ENCODE results near the gene FOSL2. TPM values are rescaled to one million over a fixed set of nuclear protein-coding genes. Genes with fewer than 3 reads are reported as not detected.

Gene FOSL2
- total and polyA plus RNA-seq, 3 donors from 2014 or later = 14.1 to 39.7 (median 24.3) TPM

- Histone ChIP-seq H3K27me3 (no peaks in the 10 kb centered on the region), H3K4me3 (no peak overlapping the region), H3K36me3 (ENCODE audit: low read depth, missing control alignments) (no peaks in the 10 kb centered on the region), H3K27ac (no peak overlapping the region), H3K4me1 (peaks cover 37% of the 10 kb centered on the region), H3K9me3 (no peaks in the 10 kb centered on the region)
- TF ChIP-seq CTCF (IDR thresholded peaks at IDR 0.05) (no peak), POLR2A (IDR thresholded peaks at IDR 0.05) (no peak)
- DNase-seq = no peak
- 32 to 34% methylated on average over 8 of the region's 8 CpGs for WGBS, 2 donors
- intact Hi-C loops (cut with DNase I; ENCODE audit: low total_unique reads) = no loop called here
These were observed 47.0 kb upstream of the FOSL2 start for GRCh38 chr2:28345619-28346018.

- Histone ChIP-seq H3K36me3 (ENCODE audit: low read depth, missing control alignments) (no peaks in the 10 kb centered on the region), H3K4me1 (peaks cover 37% of the 10 kb centered on the region), H3K27me3 (no peaks in the 10 kb centered on the region), H3K4me3 (no peak overlapping the region), H3K9me3 (no peaks in the 10 kb centered on the region), H3K27ac (no peak overlapping the region)
- intact Hi-C loops (cut with DNase I; ENCODE audit: low total_unique reads) = no loop called here
- WGBS, 2 donors = 76 to 79% methylated on average over 6 of the region's 6 CpGs
- no peak for DNase-seq
- TF ChIP-seq POLR2A (IDR thresholded peaks at IDR 0.05) (no peak), CTCF (IDR thresholded peaks at IDR 0.05) (no peak)
These were observed 46.1 kb upstream of the FOSL2 start for GRCh38 chr2:28346587-28346986.

GRCh38 chr2:28347193-28347592, 45.5 kb upstream of the FOSL2 start:
- peaks cover 34% of the 10 kb centered on the region for H3K4me1 ChIP-seq
- H3K27me3 ChIP-seq = no peaks in the 10 kb centered on the region
- TF ChIP-seq CTCF (IDR thresholded peaks at IDR 0.05) (no peak), POLR2A (IDR thresholded peaks at IDR 0.05) (no peak)
- intact Hi-C loops (cut with DNase I; ENCODE audit: low total_unique reads) = no loop called here
- H3K4me3 ChIP-seq = no peak overlapping the region
- 81 to 96% methylated on average over 2 to 6 of the region's 6 CpGs for WGBS, 2 donors
- H3K9me3 ChIP-seq = no peaks in the 10 kb centered on the region
- no peaks in the 10 kb centered on the region for H3K36me3 ChIP-seq (ENCODE audit: low read depth, missing control alignments)
- H3K27ac ChIP-seq = no peak overlapping the region
- no peak for DNase-seq

- Histone ChIP-seq H3K9me3 (no peaks in the 10 kb centered on the region), H3K27me3 (no peaks in the 10 kb centered on the region), H3K4me3 (no peak overlapping the region), H3K4me1 (peaks cover 30% of the 10 kb centered on the region), H3K27ac (no peak overlapping the region), H3K36me3 (ENCODE audit: low read depth, missing control alignments) (no peaks in the 10 kb centered on the region)
- 56 to 69% methylated on average over 7 to 8 of the region's 9 CpGs for WGBS, 2 donors
- intact Hi-C loops (cut with DNase I; ENCODE audit: low total_unique reads) = no loop called here
- no peak for DNase-seq
- TF ChIP-seq POLR2A (IDR thresholded peaks at IDR 0.05) (no peak), CTCF (IDR thresholded peaks at IDR 0.05) (no peak)
These were observed 45.1 kb upstream of the FOSL2 start for GRCh38 chr2:28347596-28347995.

GRCh38 chr2:28348149-28348567, 44.5 kb upstream of the FOSL2 start:
- peaks cover 24% of the 10 kb centered on the region for H3K4me1 ChIP-seq
- 77 to 85% methylated on average over 4 to 10 of the region's 10 CpGs for WGBS, 2 donors
- H3K27me3 ChIP-seq = no peaks in the 10 kb centered on the region
- DNase-seq = no peak
- no peaks in the 10 kb centered on the region for H3K9me3 ChIP-seq
- intact Hi-C loops (cut with DNase I; ENCODE audit: low total_unique reads) = no loop called here
- no peak overlapping the region for H3K27ac ChIP-seq
- no peaks in the 10 kb centered on the region for H3K36me3 ChIP-seq (ENCODE audit: low read depth, missing control alignments)
- no peak overlapping the region for H3K4me3 ChIP-seq
- TF ChIP-seq CTCF (IDR thresholded peaks at IDR 0.05) (no peak), POLR2A (IDR thresholded peaks at IDR 0.05) (no peak)
